ENCODE results near the gene PTGDR.

The PTGDR gene

GRCh38 chr14:52266179-52266578 is 1.3 kb upstream of the PTGDR start:
- no peak for DNase-seq

GRCh38 chr14:52266782-52267181 is 716 bp upstream of the PTGDR start:
- no peak for DNase-seq

GRCh38 chr14:52268279-52269061 is 972 bp downstream of the PTGDR start:
- DNase-seq = no peak

- no peak for DNase-seq
These were observed 1.6 kb downstream of the PTGDR start for GRCh38 chr14:52269100-52269499.

GRCh38 chr14:52269982-52270381 is 2.5 kb downstream of the PTGDR start:
- no peak for DNase-seq

GRCh38 chr14:52271538-52271937 is 4.0 kb downstream of the PTGDR start:
- no peak for DNase-seq

- peak; percentile 57 for DNase-seq
These were observed 4.9 kb downstream of the PTGDR start for GRCh38 chr14:52272375-52272774.

- no peak for DNase-seq
These were observed 7.9 kb downstream of the PTGDR start for GRCh38 chr14:52275372-52275771.

GRCh38 chr14:52277552-52277951 is 10.1 kb downstream of the PTGDR start:
- no peak for DNase-seq

- no peak for DNase-seq
These were observed 11.9 kb downstream of the PTGDR start for GRCh38 chr14:52279408-52279807.

GRCh38 chr14:52283099-52283498 is 15.6 kb downstream of the PTGDR start:
- no peak for DNase-seq

GRCh38 chr14:52286661-52287649 is 19.5 kb downstream of the PTGDR start:
- no peak for DNase-seq

GRCh38 chr14:52296378-52296777 is 28.9 kb downstream of the PTGDR start:
- DNase-seq = no peak

GRCh38 chr14:52298795-52299194 is 31.3 kb downstream of the PTGDR start:
- DNase-seq = no peak

GRCh38 chr14:52299692-52300278 is 32.3 kb downstream of the PTGDR start:
- no peak for DNase-seq

GRCh38 chr14:52303236-52303635 is 35.7 kb downstream of the PTGDR start:
- DNase-seq = no peak

- no peak for DNase-seq
These were observed 36.9 kb downstream of the PTGDR start for GRCh38 chr14:52304248-52304904.

- no peak for DNase-seq
These were observed 37.5 kb downstream of the PTGDR start for GRCh38 chr14:52305014-52305413.

GRCh38 chr14:52307376-52307775 is 39.9 kb downstream of the PTGDR start:
- DNase-seq = no peak

GRCh38 chr14:52307905-52308304 is 40.4 kb downstream of the PTGDR start:
- no peak for DNase-seq

GRCh38 chr14:52310541-52310940 is 43.0 kb downstream of the PTGDR start:
- DNase-seq = no peak

GRCh38 chr14:52312931-52313355 is 45.4 kb downstream of the PTGDR start:
- DNase-seq = no peak

- no peak for DNase-seq
These were observed 46.0 kb downstream of the PTGDR start for GRCh38 chr14:52313462-52313861.
